HT-29 (cell line): ENCODE measurements around the gene DNAI4. TPM values are rescaled to one million over a fixed set of nuclear protein-coding genes. Genes with fewer than 3 reads are reported as not detected.

Experiments used
- DNase-seq: peaks from one replicate; pipeline ENCODE4 v3.0.0-alpha.2; 2015; ENCODE audit warnings: low spot score
- total RNA-seq: library from RNA; depleted of rRNA; stranded (reverse); fragments of >200 nt; shearing (Covaris generic); gene quantifications from 2 replicates; pipeline ENCODE4 v1.2.3, GENCODE V29; 2014; rRNA removed

DNAI4 gene
- total RNA-seq, 1 experiment from 2014 or later = 1.4 TPM

DNA sequence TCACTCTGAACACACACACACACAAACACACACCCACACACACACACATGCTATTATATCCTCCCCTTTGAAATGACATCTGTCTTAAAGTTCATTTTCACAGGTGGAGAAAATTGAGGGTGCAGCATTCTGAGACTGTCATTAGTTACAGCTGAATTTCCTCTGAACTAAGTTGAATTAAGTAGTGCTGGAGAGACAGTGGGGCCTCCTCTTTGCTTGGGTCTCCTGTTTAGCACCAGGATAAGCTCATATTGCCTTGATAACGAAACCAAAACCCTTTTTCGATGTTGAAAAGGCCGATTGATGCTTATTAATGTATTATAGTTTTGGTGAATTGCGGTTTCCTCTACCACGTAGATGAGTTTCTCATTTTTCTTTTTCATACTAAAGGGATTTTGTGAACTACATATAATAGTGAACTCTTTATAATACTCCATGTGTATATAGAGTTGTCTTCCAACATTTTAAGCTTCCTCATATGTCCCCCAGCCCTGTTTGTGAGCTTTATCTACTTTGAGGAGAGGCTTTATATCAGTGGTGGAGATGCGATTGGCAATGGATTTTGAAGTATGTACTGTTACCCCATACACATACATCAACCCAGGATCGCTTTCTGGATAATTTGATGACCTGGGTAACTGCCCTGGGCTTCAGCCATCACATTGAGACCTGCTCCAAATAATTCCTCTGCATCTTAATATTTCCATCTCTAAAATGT lies 155.0 kb downstream of the DNAI4 start:
- DNase-seq = no peak

- no peak for DNase-seq
Observed at GRCh38 chr1:66768965-66769364, 155.7 kb downstream of the DNAI4 start.

DNA sequence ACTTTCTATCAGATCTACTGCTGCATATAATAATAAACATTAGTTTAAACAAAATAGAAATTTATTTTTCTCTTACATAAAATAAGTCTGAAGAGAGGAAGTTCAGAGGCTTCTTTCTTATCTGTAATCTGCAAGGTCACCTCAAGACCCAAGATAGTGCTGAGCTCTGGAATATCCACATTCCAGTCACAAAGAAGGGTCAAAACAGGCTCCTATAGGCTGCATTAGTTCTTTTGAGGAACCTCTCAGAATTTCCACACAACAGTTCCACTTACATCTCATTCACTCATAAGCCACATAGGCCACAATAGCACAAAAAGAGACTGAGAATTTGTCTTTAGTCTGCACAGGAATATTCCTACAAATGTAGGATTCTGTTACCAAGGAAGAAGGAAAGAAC lies 157.0 kb downstream of the DNAI4 start:
- no peak for DNase-seq

GRCh38 chr1:66764994-66765578 lies 159.6 kb downstream of the DNAI4 start:
- peak; percentile 66 for DNase-seq

Other genes starting within 250 kb of the DNAI4 start
- gene DYNLT5, start 172.4 kb downstream of the DNAI4 start, total RNA-seq = not detected in 2 replicates
- not detected in 2 replicates for gene INSL5, start 123.6 kb downstream of the DNAI4 start, total RNA-seq
- gene MIER1, start 134 bp upstream of the DNAI4 start, total RNA-seq = 10.8 and 12.5 TPM in 2 replicates
- 3.8 and 3.9 TPM in 2 replicates for gene SLC35D1, start 129.3 kb upstream of the DNAI4 start, total RNA-seq
- not detected in 2 replicates for gene C1orf141, start 210.1 kb upstream of the DNAI4 start, total RNA-seq
- not detected in 2 replicates for gene IL23R, start 241.6 kb upstream of the DNAI4 start, total RNA-seq